Testis (tissue), 3 donors: ENCODE results near the gene TRIM72. TPM values are rescaled to one million over a fixed set of nuclear protein-coding genes. Genes with fewer than 3 reads are reported as not detected.

Source experiments
- DNase-seq: peaks from one replicate; pipeline ENCODE4 v3.0.0-alpha.2; 2019
- H3K27ac ChIP-seq, 2 donors: fragments of 200-600 bp; sonication (generic); one replicate each; pipeline ENCODE4 v1.5.1; 2019
- H3K27me3 ChIP-seq: fragments of 200-600 bp; sonication (generic); one replicate; pipeline ENCODE4 v1.5.1; 2019
- H3K36me3 ChIP-seq: fragments of 200-600 bp; sonication (generic); one replicate; pipeline ENCODE4 v1.5.1; 2017; ENCODE audit warnings: low read depth; ENCODE audit errors: missing control alignments
- H3K4me1 ChIP-seq: fragments of 200-600 bp; sonication (generic); one replicate; pipeline ENCODE4 v1.5.1; 2019
- H3K4me3 ChIP-seq, 2 donors: fragments of 200-600 bp; sonication (generic); one replicate each; pipeline ENCODE4 v1.5.1; 2017 to 2019
- H3K9me3 ChIP-seq: fragments of 200-600 bp; sonication (generic); one replicate; pipeline ENCODE4 v1.5.1; 2017
- CTCF ChIP-seq, 3 experiments: fragments of 450-650 bp in 2 of 3; fragments of 200-600 bp in 1 of 3; sonication (generic) in 1 of 3; IDR thresholded peaks; one replicate each; pipeline ENCODE4 v1.5.1; 2016 to 2019; ENCODE audit warnings: antibody characterized with exemption in 3 of 3, mild to moderate bottlenecking in 2 of 3, moderate library complexity in 1 of 3
- POLR2A ChIP-seq: fragments of 450-650 bp; IDR thresholded peaks from one replicate; pipeline ENCODE4 v1.6.1; 2017; ENCODE audit warnings: antibody characterized with exemption, mild to moderate bottlenecking, moderate library complexity
- WGBS, 2 donors: methylation state at CpG; one replicate each; pipeline ENCODE4 v1.1.5; 2018; 5-methylcytosine and 5-hydroxymethylcytosine counted together
- intact Hi-C: fragments of 100-400 bp; cut with DNase I; formaldehyde crosslinking; loops from one replicate; pipeline ENCODE4 v1.15.1; 2023; ENCODE audit warnings: low total_unique reads
- polyA plus RNA-seq: library from polyadenylated mRNA; stranded (reverse); fragments of 350-450 nt; fragmentation: Illumina TruSeq; extraction: RNeasy Lipid Tissue Mini Kit (QIAGEN cat#74804); gene quantifications from one replicate; pipeline ENCODE4 v1.2.3, GENCODE V29; 2014; ENCODE audit warnings: low read depth, low replicate concordance; ENCODE audit not compliant: insufficient read depth
- total RNA-seq, 2 donors: library from RNA; depleted of rRNA; stranded (reverse); fragments of >200 nt; gene quantifications; one replicate each; pipeline ENCODE4 v1.2.3, GENCODE V29; 2016

Gene TRIM72
- total and polyA plus RNA-seq, 3 donors from 2014 or later = 0.50 to 0.58 (median 0.55) TPM

GRCh38 chr16:31215287-31216162 lies 1.6 kb downstream of the TRIM72 start:
- Histone ChIP-seq H3K27ac (no peak overlapping the region), H3K27me3 (no peaks in the 10 kb centered on the region), H3K4me1 (peaks cover 16% of the 10 kb centered on the region), H3K9me3 (no peaks in the 10 kb centered on the region), H3K4me3 (peak overlapping the region; percentile 13 to 54), H3K36me3 (no peaks in the 10 kb centered on the region)
- DNase-seq = peak; percentile 46
- intact Hi-C loops = no loop called here
- 0 to 1% methylated on average over 13 to 63 of the region's 63 CpGs for whole genome bisulfite sequencing, 2 donors
- TF ChIP-seq CTCF (IDR thresholded peaks at IDR 0.05) (no peak), POLR2A (no peak)

- intact Hi-C loops = no loop called here
- no peak for DNase-seq
- Histone ChIP-seq H3K36me3 (no peaks in the 10 kb centered on the region), H3K4me1 (peaks cover 16% of the 10 kb centered on the region), H3K27ac (no peak within 1 kb of the TSS), H3K27me3 (no peaks in the 10 kb centered on the region), H3K9me3 (no peaks in the 10 kb centered on the region), H3K4me3 (peak within 1 kb of the TSS in 1 of 2 donors; percentile 54)
- TF ChIP-seq CTCF (IDR thresholded peaks at IDR 0.05) = no peak
- no peak for TF ChIP-seq POLR2A
- 4% methylated on average over 10 to 52 of the region's 52 CpGs for WGBS, 2 donors
Observed at GRCh38 chr16:31216422-31217135, 2.7 kb downstream of the TRIM72 start, which contains the start of gene PYDC1. Gene PYDC1 (minus strand): TSS chr16:31217135. CDS start chr16:31217028, 107 bp downstream.

- intact Hi-C loops = no loop called here
- Histone ChIP-seq H3K9me3 (no peaks in the 10 kb centered on the region), H3K4me3 (no peak overlapping the region), H3K4me1 (peaks cover 16% of the 10 kb centered on the region), H3K27ac (no peak overlapping the region), H3K36me3 (no peaks in the 10 kb centered on the region), H3K27me3 (no peaks in the 10 kb centered on the region)
- DNase-seq = no peak
- 29% methylated on average over 2 to 4 of the region's 4 CpGs for WGBS, 2 donors
- TF ChIP-seq CTCF (IDR thresholded peaks at IDR 0.05) (no peak), POLR2A (no peak)
Observed at GRCh38 chr16:31217136-31217530, 3.2 kb downstream of the TRIM72 start.

- intact Hi-C loops = no loop called here
- Histone ChIP-seq H3K4me1 (peaks cover 16% of the 10 kb centered on the region), H3K4me3 (no peak overlapping the region), H3K27ac (no peak overlapping the region), H3K36me3 (no peaks in the 10 kb centered on the region), H3K27me3 (no peaks in the 10 kb centered on the region), H3K9me3 (no peaks in the 10 kb centered on the region)
- 89 to 100% methylated on average over 1 to 15 of the region's 15 CpGs for WGBS, 2 donors
- DNase-seq = no peak
- TF ChIP-seq POLR2A (no peak), CTCF (IDR thresholded peaks at IDR 0.05) (no peak)
Observed at GRCh38 chr16:31219154-31219741, 5.3 kb downstream of the TRIM72 start.
